Urinary bladder (tissue), 4 donors: Measurements from ENCODE around the gene SCUBE3. TPM values are rescaled to one million over a fixed set of nuclear protein-coding genes. Genes with fewer than 3 reads are reported as not detected.

Experiments
- DNase-seq: peaks from one replicate; pipeline ENCODE4 v3.0.0-alpha.2; 2015; ENCODE audit errors: extremely low spot score
- H3K27ac ChIP-seq: one replicate; pipeline ENCODE4 v1.5.1; 2013; ENCODE audit warnings: low read depth, mild to moderate bottlenecking, moderate library complexity
- H3K36me3 ChIP-seq: one replicate; pipeline ENCODE4 v1.6.1; 2013; ENCODE audit warnings: mild to moderate bottlenecking, moderate library complexity; ENCODE audit not compliant: insufficient read depth
- H3K4me1 ChIP-seq: one replicate; pipeline ENCODE4 v1.6.1; 2013; ENCODE audit warnings: mild to moderate bottlenecking, moderate library complexity; ENCODE audit not compliant: insufficient read depth
- H3K4me3 ChIP-seq: one replicate; pipeline ENCODE4 v1.5.1; 2013; ENCODE audit warnings: low read depth, low read length
- WGBS: extraction: QIAGEN DNeasy Blood & Tissue Kit; methylation state at CpG from one replicate; pipeline ENCODE4 v1.1.7; 2013; 5-methylcytosine and 5-hydroxymethylcytosine counted together
- polyA plus RNA-seq: library from polyadenylated mRNA; stranded (reverse); fragments of 200-250 nt; gene quantifications from one replicate; pipeline ENCODE4 v1.2.3, GENCODE V29; 2013
- total RNA-seq: library from RNA; depleted of rRNA; stranded (reverse); fragments of >200 nt; gene quantifications from one replicate; pipeline ENCODE4 v1.2.3, GENCODE V29; 2014
- donor health status: healthy with polysubstance abuse.
- donor health status: healthy.

SCUBE3 gene
- total and polyA plus RNA-seq, 2 donors: 3.9 to 8.4 TPM

DNA sequence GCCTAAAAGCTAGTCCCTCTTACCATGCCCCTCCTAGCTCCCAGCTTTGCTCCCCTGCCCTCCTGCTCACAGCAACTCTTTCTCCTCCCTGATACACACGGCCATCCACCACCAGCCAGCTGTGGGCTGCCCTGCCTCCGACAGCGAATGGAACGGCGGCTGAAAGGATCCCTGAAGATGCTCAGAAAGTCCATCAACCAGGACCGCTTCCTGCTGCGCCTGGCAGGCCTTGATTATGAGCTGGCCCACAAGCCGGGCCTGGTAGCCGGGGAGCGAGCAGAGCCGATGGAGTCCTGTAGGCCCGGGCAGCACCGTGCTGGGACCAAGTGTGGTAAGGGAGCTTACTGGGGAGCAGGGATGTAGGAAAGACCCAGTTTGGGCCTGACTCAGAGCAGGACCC lies 29.1 kb downstream of the SCUBE3 start:
- Histone ChIP-seq H3K36me3 (no peaks in the 10 kb centered on the region), H3K4me1 (no peaks in the 10 kb centered on the region), H3K27ac (no peak overlapping the region), H3K4me3 (no peak overlapping the region)
- DNase-seq: no peak
- WGBS: 94% methylated on average over 13 of the region's 13 CpGs

DNA sequence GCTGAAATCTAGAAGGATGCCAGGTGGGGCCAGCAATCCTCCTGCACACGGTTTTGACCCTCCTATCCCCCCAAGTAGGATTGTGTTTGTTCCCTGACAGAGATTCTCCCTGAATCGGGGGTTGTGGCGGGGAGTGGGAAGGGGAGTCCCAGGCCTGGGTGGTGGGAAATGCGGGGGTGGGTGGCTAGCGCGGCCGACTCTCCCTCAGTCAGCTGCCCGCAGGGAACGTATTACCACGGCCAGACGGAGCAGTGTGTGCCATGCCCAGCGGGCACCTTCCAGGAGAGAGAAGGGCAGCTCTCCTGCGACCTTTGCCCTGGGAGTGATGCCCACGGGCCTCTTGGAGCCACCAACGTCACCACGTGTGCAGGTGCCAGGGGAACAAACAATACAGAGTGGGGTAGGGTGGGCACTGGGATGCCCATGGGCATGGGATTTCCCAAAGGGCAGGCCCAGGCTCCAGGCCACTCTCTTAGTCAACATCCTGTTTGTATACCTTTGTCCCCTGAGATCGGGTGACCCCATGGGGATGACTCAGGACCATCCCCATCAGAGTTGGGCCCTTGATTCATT lies 29.7 kb downstream of the SCUBE3 start:
- DNase-seq: no peak
- H3K4me3 ChIP-seq: no peak overlapping the region
- H3K27ac ChIP-seq: no peak overlapping the region
- no peaks in the 10 kb centered on the region for H3K36me3 ChIP-seq
- WGBS: 88% methylated on average over 17 of the region's 17 CpGs
- no peaks in the 10 kb centered on the region for H3K4me1 ChIP-seq

DNA sequence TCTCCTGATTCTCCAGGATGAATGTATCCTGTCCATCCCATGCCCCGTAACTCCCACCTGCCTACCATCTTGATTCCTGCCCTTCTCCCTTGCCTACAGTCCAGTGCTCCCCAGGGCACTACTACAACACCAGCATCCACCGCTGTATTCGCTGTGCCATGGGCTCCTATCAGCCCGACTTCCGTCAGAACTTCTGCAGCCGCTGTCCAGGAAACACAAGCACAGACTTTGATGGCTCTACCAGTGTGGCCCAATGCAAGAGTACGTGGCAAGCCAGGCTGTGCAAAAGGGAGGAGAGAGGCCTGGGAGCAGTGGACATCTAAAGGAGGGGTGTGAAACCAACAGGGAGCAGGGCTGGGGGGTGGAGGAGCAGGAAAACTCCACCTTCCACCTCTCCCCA lies 30.8 kb downstream of the SCUBE3 start:
- no peaks in the 10 kb centered on the region for H3K4me1 ChIP-seq
- no peak for DNase-seq
- no peak overlapping the region for H3K27ac ChIP-seq
- WGBS: 93% methylated on average over 7 of the region's 7 CpGs
- no peak overlapping the region for H3K4me3 ChIP-seq
- H3K36me3 ChIP-seq: no peaks in the 10 kb centered on the region

DNA sequence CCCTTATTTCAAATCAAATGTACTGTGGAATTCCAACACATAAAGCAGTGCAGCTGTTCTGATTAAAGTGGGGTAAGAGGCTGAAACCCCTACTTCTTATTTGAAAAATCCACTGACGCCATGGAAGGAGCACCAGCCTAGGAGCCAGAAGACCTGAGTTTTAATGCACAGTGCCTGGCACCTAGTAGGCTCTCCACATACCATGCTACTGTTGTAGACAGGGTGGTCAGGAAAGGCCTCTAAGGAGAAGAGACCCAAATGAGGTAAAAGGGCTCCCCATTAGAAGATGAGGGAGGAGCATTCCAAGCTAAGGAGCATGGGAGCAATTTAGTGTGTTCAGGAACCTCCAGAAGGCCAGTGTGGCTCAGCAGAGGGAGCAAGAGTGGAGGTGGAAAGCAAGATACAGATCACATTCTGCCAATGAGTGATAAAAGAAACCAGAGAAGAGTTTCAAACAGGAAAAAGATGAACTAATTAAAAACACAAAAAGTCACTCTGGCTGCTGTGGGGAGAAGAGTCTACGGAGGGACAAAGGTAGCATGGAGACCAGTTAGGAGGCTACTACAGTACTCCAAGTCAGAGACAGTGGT lies 34.0 kb downstream of the SCUBE3 start:
- no peaks in the 10 kb centered on the region for H3K4me1 ChIP-seq
- no peaks in the 10 kb centered on the region for H3K36me3 ChIP-seq
- no peak for DNase-seq
- H3K27ac ChIP-seq: no peak overlapping the region
- WGBS: 91% methylated on average over 2 of the region's 2 CpGs
- no peak overlapping the region for H3K4me3 ChIP-seq

DNA sequence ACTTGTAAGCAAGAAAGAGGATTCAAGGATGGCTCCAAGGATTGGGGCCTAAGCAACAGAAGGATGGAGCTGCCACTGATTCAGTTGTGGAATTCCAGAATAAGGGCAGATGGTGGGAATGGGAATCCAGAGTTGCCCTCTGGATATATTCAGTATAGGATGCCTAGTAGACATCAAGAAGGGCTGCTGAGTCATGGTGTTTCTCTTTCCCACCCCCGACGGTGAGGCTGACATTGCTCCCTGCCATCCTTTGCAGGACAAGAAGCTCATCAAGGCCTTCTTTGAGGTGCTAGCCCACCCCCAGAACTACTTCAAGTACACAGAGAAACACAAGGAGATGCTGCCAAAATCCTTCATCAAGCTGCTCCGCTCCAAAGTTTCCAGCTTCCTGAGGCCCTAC lies 34.5 kb downstream of the SCUBE3 start:
- Histone ChIP-seq H3K27ac (no peak overlapping the region), H3K36me3 (no peaks in the 10 kb centered on the region), H3K4me1 (no peaks in the 10 kb centered on the region), H3K4me3 (no peak overlapping the region)
- 70% methylated on average over 3 of the region's 3 CpGs for WGBS
- no peak for DNase-seq

DNA sequence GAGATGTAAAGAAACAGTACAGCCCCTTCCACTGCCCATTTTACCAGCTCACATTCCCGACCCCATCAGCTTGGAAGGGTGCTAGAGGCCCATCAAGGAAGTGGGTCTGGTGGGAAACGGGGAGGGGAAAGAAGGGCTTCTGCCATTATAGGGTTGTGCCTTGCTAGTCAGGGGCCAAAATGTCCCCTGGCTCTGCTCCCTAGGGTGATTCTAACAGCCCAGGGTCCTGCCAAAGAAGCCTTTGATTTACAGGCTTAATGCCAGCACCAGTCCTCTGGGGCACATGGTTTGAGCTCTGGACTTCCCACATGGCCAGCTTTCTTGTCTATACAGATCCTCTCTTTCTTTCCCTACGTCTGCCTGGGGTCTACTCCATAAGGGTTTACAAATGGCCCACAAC lies 35.2 kb downstream of the SCUBE3 start:
- H3K36me3 ChIP-seq: no peaks in the 10 kb centered on the region
- H3K27ac ChIP-seq: no peak overlapping the region
- no peaks in the 10 kb centered on the region for H3K4me1 ChIP-seq
- WGBS: 67% methylated on average over 3 of the region's 3 CpGs
- no peak for DNase-seq
- no peak overlapping the region for H3K4me3 ChIP-seq

DNA sequence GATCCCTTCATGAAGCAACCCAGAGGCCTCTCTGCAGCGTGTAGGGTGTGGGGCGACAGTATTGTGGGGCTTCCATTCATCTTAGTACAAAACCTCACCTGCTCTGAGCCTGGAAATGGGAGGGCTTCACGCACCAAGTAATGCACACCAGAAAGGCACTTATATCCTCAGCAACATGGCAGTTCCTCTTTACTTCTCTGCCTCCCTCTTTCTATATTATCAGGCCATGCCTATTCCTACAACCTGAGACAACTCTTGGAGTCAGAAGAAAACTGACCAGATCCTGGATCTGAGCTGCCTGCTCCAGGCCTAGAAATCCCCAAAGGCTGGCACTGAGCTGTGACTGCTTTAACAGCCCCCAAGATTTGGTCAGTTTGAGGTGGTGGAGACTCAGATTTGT lies 38.2 kb downstream of the SCUBE3 start:
- 91% methylated on average over 3 of the region's 3 CpGs for WGBS
- no peaks in the 10 kb centered on the region for H3K36me3 ChIP-seq
- H3K27ac ChIP-seq: no peak overlapping the region
- DNase-seq: no peak
- no peak overlapping the region for H3K4me3 ChIP-seq
- H3K4me1 ChIP-seq: no peaks in the 10 kb centered on the region

DNA sequence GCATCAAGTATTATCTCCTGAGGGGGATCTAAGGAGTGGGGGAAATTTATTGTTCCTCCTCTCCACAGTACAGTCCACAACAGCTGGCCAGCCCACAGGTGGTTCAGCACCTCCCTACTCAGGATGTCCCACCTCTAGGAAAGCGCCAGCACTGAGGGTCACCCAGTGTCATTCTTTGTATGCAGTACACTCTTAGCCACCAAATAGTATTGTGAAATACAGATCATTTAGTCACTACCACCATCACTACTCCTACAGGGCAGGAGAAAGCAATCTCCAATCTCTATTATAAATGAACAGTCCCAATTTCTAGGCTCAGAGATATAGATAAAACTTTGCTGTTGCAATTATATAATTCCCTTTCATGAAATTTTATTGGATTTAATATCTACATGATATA lies 39.5 kb downstream of the SCUBE3 start:
- 88% methylated on average over 1 of the region's 1 CpG for WGBS
- no peak for DNase-seq
- H3K4me1 ChIP-seq: peaks cover under 1% of the 10 kb centered on the region

DNA sequence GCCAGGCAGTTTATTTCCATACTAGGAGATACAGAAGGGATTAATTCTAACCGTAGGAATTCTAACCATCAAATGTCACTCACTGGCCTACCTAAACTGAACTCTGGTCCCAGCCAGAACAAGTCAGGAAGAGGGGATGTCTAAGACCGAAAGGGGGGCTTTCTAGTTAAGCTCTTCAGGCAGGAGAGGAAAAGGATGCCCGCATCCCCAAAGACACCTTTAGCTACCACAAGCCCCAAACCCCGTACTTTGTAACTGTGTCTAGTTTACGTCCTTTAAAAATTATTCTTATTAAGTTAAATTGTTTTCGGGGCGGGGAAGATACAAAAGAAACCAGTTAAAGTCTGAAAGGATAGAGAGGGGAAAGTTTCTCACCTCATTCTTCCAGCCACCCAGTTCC lies 44.6 kb downstream of the SCUBE3 start:
- Histone ChIP-seq H3K4me3 (peak overlapping the region; percentile 92), H3K36me3 (no peaks in the 10 kb centered on the region), H3K4me1 (peaks cover 2% of the 10 kb centered on the region), H3K27ac (no peak overlapping the region)
- DNase-seq: no peak
- 25% methylated on average over 7 of the region's 7 CpGs for WGBS

More for the DNA sequence above, 39.5 kb downstream of the SCUBE3 start:
- Histone ChIP-seq H3K27ac (no peak overlapping the region), H3K4me3 (no peak overlapping the region), H3K36me3 (no peaks in the 10 kb centered on the region)

DNA sequence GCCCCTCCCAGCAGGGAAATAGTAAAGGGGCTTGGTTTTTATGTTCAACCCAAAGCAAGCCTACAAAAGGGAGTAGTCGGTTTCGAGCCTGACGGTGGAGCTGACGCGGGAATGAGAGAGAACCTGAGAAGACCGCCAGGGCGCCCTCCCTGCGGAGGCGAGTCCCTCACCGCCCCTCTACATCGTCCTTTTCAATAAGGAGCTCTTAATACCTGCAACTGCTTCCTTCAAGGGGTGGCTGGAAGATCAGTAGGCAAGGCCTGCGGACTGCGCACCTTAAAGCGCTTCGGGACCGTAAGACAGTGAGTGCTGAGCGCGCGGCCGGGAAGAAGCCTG lies 45.1 kb downstream of the SCUBE3 start:
- Histone ChIP-seq H3K4me1 (peaks cover 2% of the 10 kb centered on the region), H3K27ac (peak overlapping the region; percentile 94), H3K4me3 (peak overlapping the region; percentile 92), H3K36me3 (no peaks in the 10 kb centered on the region)
- under 1% methylated on average over 20 of the region's 20 CpGs for WGBS
- DNase-seq: no peak

DNA sequence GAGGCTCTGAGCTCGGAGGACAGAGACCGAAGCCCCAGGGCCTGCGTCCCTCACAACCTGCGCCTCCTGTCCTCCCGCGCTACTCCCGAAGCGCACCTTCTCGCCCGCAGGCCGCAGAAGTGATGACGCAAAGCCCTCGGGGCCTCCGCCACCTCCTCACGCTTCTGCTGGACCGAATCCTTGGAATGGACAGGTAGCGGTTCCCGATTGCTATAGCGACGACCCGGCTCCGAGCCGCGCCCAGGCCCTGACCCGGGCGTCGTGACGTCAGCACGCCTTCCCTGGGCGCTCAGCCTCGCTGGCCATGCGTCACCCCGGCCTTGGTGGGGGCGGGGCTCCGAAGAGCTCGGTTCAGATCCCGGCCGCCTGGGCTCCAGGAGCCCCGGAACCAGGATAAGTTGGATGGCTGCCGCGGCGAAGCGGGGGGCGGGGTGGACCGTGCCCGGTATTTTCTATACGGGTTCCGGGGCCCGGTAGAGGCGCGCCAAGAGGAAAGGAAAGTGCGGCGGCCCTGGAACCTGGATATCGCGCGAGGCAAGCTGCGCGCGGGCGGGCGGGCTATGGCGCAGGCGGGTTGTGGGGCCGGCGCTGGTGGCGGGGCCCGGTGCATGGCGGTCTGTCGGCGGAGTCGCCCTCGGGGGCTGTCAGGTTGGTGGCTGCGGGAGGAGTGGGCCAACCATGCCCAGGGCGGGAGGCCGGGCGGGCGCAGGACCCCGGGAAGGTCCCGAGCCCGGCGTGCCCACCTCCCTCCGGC lies 45.6 kb downstream of the SCUBE3 start, which contains the start of gene ZNF76:
ZNF76 (plus strand) TSS at position 542 of the 754 bp plus-strand sequence. CDS start 21,417 bp downstream, outside the sequence.
- H3K36me3 ChIP-seq: no peaks in the 10 kb centered on the region
- peak within 1 kb of the TSS; percentile 94 for H3K27ac ChIP-seq
- DNase-seq: peak; percentile 90
- H3K4me3 ChIP-seq: peak within 1 kb of the TSS; percentile 92
- under 1% methylated on average over 82 of the region's 82 CpGs for WGBS
- peaks cover 2% of the 10 kb centered on the region for H3K4me1 ChIP-seq

DNA sequence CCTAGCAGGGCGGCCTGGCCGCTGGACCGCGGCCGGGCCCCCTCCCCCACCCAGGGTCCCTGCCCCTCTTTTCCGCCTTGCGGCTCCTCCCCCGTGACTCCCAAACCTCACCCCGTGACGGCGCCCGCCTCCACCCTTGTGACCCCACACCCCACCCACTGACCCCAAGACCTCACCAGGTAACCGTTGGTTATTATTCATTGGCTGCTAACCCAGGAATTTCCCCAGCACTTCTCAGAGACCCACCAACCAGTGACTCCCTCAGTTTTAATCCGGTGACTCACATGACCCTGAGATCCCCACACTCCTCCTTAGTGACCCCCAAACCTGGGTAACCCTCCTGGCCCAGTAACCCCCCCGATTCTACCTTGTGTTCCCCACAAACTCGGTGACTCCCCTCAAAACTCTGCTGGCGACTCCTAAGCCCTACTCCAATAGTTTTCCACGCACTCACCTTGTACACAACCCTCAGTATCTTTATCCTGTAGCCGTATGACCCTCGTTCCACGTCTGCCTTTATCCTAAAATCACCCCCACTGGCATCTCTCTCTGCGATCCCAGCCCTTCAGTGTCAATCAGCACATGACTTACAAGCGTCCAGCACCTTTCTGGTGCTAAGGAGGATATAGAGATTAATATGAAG lies 46.3 kb downstream of the SCUBE3 start:
- no peak for DNase-seq
- H3K36me3 ChIP-seq: no peaks in the 10 kb centered on the region
- peaks cover 2% of the 10 kb centered on the region for H3K4me1 ChIP-seq
- peak overlapping the region; percentile 92 for H3K4me3 ChIP-seq
- peak overlapping the region; percentile 94 for H3K27ac ChIP-seq
- 6% methylated on average over 23 of the region's 23 CpGs for WGBS

DNA sequence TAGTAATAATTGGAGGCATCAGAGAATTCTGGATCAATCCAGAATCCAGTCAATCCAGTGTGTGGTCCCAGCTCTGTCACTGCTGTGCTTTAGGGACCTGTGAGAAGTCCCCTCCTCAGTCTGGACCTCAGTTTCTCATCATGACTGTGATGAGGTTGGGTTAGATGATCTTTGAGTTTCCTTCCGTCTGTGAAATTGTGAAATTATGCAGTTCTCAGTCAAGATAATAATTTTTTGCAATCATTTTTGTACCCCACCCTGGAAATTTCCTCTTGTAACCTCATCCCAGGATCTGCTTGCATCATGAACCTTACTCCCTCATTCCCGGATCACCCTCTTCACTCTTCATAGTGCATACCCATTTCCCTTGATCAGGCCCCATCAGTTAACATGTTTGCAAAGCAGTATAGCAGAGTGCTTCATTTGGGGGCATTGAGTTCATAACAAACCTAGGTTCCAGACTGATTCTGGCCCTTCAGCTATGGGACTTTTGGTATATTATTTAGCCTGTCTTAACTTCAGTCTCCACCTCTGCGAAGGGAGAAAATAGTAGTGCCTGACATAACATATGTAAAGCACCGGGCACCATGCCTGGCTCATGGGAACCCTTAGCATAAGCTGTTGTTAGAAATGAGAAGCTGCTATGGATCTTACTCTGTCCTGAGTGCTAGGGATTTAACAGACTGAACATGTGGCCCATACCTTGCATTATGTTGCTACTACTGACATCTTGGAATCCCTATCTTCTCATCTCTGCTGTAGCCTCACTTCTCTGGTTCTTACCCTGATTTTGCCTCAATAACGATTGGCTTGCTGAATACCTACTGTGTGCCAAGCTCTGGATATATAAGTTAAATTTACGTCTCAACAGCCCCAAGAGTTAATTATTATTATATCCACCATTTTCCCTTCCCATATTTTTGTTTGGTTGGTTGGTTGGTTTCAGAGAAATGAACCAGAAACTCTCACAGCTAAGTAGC lies 47.1 kb downstream of the SCUBE3 start:
- Histone ChIP-seq H3K4me3 (no peak overlapping the region), H3K36me3 (no peaks in the 10 kb centered on the region), H3K4me1 (peaks cover 2% of the 10 kb centered on the region), H3K27ac (no peak overlapping the region)
- 79% methylated on average over 6 of the region's 6 CpGs for WGBS
- DNase-seq: no peak
